WERI-Rb-1 (cell line): ENCODE data around the gene DCDC2B.

Source experiments
- DNase-seq: peaks from one replicate; pipeline ENCODE4 v3.0.0-alpha.2; 2020
- H3K27ac ChIP-seq: fragments of 250-450 bp; sonication (Bioruptor Pico); 2 replicates; pipeline ENCODE4 v1.5.1; 2020; ENCODE audit warnings: mild to moderate bottlenecking, moderate library complexity
- H3K27me3 ChIP-seq: fragments of 250-450 bp; sonication (Bioruptor Pico); 2 replicates; pipeline ENCODE4 v1.5.1; 2021; ENCODE audit warnings: mild to moderate bottlenecking, low read depth, moderate library complexity; ENCODE audit not compliant: insufficient read depth, severe bottlenecking
- H3K36me3 ChIP-seq: fragments of 250-450 bp; sonication (Bioruptor Pico); 2 replicates; pipeline ENCODE4 v1.5.1; 2020; ENCODE audit warnings: mild to moderate bottlenecking, moderate library complexity
- H3K4me3 ChIP-seq: 2 replicates; pipeline ENCODE4 v1.5.1; 2011; ENCODE audit warnings: low read depth, mild to moderate bottlenecking, control low read depth, low read length
- H3K9me3 ChIP-seq: fragments of 250-450 bp; sonication (Bioruptor Pico); 2 replicates; pipeline ENCODE4 v1.5.1; 2021; ENCODE audit warnings: mild to moderate bottlenecking, moderate library complexity; ENCODE audit not compliant: severe bottlenecking
- CTCF ChIP-seq: IDR thresholded peaks from 2 replicates; pipeline ENCODE4 v1.5.1; 2011; ENCODE audit warnings: low read depth, mild to moderate bottlenecking, control low read depth, inconsistent platforms, low read length

The DCDC2B gene

GRCh38 chr1:32234792-32235191, 25.9 kb downstream of the DCDC2B start:
- Histone ChIP-seq H3K27me3 (no peaks in the 10 kb centered on the region), H3K36me3 (peaks cover 26% of the 10 kb centered on the region), H3K27ac (no peak overlapping the region), H3K9me3 (no peaks in the 10 kb centered on the region), H3K4me3 (no peak overlapping the region)
- no peak for DNase-seq
- no peak for TF ChIP-seq CTCF

GRCh38 chr1:32239337-32239736, 30.4 kb downstream of the DCDC2B start:
- DNase-seq, result no peak
- Histone ChIP-seq H3K27me3 (no peaks in the 10 kb centered on the region), H3K36me3 (no peaks in the 10 kb centered on the region; the same call in 1 of the 2 replicates), H3K9me3 (no peaks in the 10 kb centered on the region), H3K4me3 (no peak overlapping the region), H3K27ac (no peak overlapping the region)
- TF ChIP-seq CTCF, result no peak

GRCh38 chr1:32239790-32240139, 30.9 kb downstream of the DCDC2B start:
- Histone ChIP-seq H3K27me3 (no peaks in the 10 kb centered on the region), H3K9me3 (no peaks in the 10 kb centered on the region), H3K36me3 (no peaks in the 10 kb centered on the region; the same call in 1 of the 2 replicates), H3K27ac (no peak overlapping the region), H3K4me3 (no peak overlapping the region)
- TF ChIP-seq CTCF, result no peak
- DNase-seq, result no peak

- Histone ChIP-seq H3K27me3 (no peaks in the 10 kb centered on the region), H3K36me3 (no peaks in the 10 kb centered on the region; the same call in 1 of the 2 replicates), H3K9me3 (no peaks in the 10 kb centered on the region), H3K4me3 (no peak overlapping the region), H3K27ac (no peak overlapping the region)
- TF ChIP-seq CTCF, result no peak
- no peak for DNase-seq
Observed at GRCh38 chr1:32240140-32240951, 31.5 kb downstream of the DCDC2B start.

GRCh38 chr1:32241001-32241763, 32.3 kb downstream of the DCDC2B start:
- peak; percentile 30 for DNase-seq
- Histone ChIP-seq H3K4me3 (no peak overlapping the region), H3K9me3 (no peaks in the 10 kb centered on the region), H3K36me3 (no peaks in the 10 kb centered on the region), H3K27me3 (no peaks in the 10 kb centered on the region), H3K27ac (no peak overlapping the region)
- no peak for TF ChIP-seq CTCF
